Measurements from ENCODE around the gene DLGAP5. TPM values are rescaled to one million over a fixed set of nuclear protein-coding genes. Genes with fewer than 3 reads are reported as not detected.

The DLGAP5 gene
- total RNA-seq, 1 donor from 2014 or later = 8.8 TPM

DNA sequence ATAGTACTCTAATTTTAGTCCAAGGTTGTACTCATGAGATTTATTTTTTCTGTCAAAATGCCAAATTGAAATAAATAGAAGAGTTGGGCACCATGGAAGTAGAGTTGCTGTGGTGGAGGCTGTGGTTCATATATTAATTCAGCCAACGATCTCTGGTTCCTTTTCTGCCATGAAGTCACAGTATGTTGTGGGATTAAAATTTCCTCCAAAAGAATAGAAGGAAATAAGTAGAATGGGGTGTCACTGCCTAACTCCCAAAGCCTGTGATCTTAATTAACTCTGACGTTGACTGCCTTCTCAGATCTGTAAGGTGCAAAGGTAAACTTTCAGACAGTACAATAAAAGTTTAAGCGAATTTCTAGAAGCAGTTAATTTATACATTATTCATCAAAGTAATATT, 42.2 kb upstream of the DLGAP5 start:
- H3K4me1 Mint-ChIP-seq (ENCODE audit: low read depth) = no peaks in the 10 kb centered on the region
- H3K27ac Mint-ChIP-seq (ENCODE audit: unreplicated experiment) = no peak overlapping the region
- H3K4me3 Mint-ChIP-seq (ENCODE audit: unreplicated experiment) = no peak overlapping the region
- H3K27me3 Mint-ChIP-seq (ENCODE audit: low read depth) = peaks cover 48% of the 10 kb centered on the region
- DNase-seq (ENCODE audit: low spot score) = no peak
- TF ChIP-seq, protein P1, sequence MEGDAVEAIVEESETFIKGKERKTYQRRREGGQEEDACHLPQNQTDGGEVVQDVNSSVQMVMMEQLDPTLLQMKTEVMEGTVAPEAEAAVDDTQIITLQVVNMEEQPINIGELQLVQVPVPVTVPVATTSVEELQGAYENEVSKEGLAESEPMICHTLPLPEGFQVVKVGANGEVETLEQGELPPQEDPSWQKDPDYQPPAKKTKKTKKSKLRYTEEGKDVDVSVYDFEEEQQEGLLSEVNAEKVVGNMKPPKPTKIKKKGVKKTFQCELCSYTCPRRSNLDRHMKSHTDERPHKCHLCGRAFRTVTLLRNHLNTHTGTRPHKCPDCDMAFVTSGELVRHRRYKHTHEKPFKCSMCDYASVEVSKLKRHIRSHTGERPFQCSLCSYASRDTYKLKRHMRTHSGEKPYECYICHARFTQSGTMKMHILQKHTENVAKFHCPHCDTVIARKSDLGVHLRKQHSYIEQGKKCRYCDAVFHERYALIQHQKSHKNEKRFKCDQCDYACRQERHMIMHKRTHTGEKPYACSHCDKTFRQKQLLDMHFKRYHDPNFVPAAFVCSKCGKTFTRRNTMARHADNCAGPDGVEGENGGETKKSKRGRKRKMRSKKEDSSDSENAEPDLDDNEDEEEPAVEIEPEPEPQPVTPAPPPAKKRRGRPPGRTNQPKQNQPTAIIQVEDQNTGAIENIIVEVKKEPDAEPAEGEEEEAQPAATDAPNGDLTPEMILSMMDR (IDR thresholded peaks at IDR 0.05) = no peak
- H3K36me3 Mint-ChIP-seq (ENCODE audit: low read depth) = no peaks in the 10 kb centered on the region
- peaks cover 3% of the 10 kb centered on the region for H3K9me3 Mint-ChIP-seq (ENCODE audit: low read depth)

DNA sequence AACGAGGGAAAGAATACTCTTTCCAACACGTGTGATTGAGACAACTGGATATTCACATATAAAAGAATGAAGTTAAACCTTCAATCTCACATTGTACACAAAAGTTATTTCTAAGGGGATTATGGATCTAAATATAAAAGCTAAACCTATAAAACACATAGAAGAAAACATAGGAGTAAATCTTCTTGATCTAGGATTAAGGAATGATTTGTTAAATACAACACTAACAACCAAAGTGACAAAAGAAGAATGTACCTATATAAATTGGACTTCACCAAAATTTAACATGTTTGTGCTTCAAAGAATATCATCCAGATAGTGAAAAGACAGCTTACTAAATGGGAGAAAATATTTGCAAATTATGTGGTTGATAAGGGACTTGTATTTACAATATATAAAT, 36.9 kb upstream of the DLGAP5 start:
- no peak overlapping the region for H3K27ac Mint-ChIP-seq (ENCODE audit: unreplicated experiment)
- no peak for DNase-seq (ENCODE audit: low spot score)
- no peaks in the 10 kb centered on the region for H3K4me1 Mint-ChIP-seq (ENCODE audit: low read depth)
- peaks cover 26% of the 10 kb centered on the region for H3K27me3 Mint-ChIP-seq (ENCODE audit: low read depth)
- peaks cover 27% of the 10 kb centered on the region for H3K9me3 Mint-ChIP-seq (ENCODE audit: low read depth)
- no peaks in the 10 kb centered on the region for H3K36me3 Mint-ChIP-seq (ENCODE audit: low read depth)
- H3K4me3 Mint-ChIP-seq (ENCODE audit: unreplicated experiment) = no peak overlapping the region
- TF ChIP-seq, protein P1 (IDR thresholded peaks at IDR 0.05) = no peak

DNA sequence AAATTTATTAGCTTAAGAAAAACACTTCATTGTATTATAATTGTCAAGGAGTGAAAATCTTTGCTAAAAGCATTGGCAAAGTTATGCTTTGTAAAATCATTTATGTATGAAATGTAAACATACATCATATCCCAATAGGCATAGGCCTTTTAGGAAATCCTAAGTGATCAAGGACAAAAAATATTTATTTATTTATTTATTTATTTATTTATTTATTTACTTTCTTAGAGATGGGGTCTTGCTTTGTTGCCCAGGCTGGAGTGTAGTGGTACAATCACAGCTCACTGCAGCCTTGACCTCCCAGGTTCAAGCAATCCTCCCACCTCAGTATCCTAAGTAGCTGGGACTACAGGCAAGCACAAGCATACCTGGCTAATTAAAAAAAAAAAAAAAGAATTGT, 32.0 kb upstream of the DLGAP5 start:
- TF ChIP-seq, protein P1 (IDR thresholded peaks at IDR 0.05) = no peak
- DNase-seq (ENCODE audit: low spot score) = no peak
- Mint-ChIP-seq H3K27ac (ENCODE audit: unreplicated experiment) (no peak overlapping the region), H3K36me3 (ENCODE audit: low read depth) (no peaks in the 10 kb centered on the region), H3K4me1 (ENCODE audit: low read depth) (no peaks in the 10 kb centered on the region), H3K9me3 (ENCODE audit: low read depth) (peaks cover 23% of the 10 kb centered on the region), H3K4me3 (ENCODE audit: unreplicated experiment) (no peak overlapping the region), H3K27me3 (ENCODE audit: low read depth) (no peaks in the 10 kb centered on the region)

DNA sequence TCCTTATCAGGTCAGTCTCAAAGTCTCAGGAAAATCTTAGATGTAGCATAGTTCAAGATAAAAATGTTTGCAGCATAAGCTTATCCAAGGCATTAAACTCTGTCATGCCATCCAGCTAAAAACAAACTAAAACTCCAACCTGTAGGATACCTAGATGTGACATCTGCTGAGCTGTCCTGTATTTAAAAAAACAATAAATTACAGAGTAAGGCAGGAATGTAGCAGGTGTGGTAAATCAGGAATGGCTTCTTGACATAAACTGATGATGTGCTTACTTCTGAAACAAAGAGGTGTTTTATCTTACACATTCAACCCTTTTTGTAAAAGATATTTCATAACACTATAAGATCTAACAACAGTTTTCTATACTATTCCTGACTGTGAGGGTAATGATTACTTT, 30.6 kb upstream of the DLGAP5 start:
- Mint-ChIP-seq H3K4me3 (ENCODE audit: unreplicated experiment) (no peak overlapping the region), H3K27me3 (ENCODE audit: low read depth) (no peaks in the 10 kb centered on the region), H3K4me1 (ENCODE audit: low read depth) (no peaks in the 10 kb centered on the region), H3K36me3 (ENCODE audit: low read depth) (no peaks in the 10 kb centered on the region), H3K9me3 (ENCODE audit: low read depth) (peaks cover 12% of the 10 kb centered on the region), H3K27ac (ENCODE audit: unreplicated experiment) (no peak overlapping the region)
- DNase-seq (ENCODE audit: low spot score) = no peak
- TF ChIP-seq, protein P1 (IDR thresholded peaks at IDR 0.05) = no peak

DNA sequence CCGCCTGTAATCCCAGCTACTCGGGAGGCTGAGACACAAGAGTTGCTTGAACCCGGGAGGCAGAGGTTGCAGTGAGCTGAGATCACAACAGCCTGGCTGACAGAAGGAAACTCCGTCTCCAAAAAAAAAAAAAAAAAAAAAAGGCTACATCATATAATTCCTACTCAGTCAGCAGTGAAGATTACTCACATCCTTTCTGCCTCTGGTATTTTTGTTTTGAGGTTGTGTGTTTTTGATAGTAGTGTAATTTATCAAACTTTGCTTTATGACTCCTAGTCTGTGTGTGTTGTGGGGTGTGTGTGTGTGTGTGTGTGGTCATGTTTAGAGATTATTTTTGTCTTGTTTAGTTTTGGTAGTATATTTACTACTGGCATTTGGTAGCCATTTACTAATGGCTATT, 29.8 kb upstream of the DLGAP5 start:
- no peak overlapping the region for H3K4me3 Mint-ChIP-seq (ENCODE audit: unreplicated experiment)
- no peaks in the 10 kb centered on the region for H3K27me3 Mint-ChIP-seq (ENCODE audit: low read depth)
- H3K27ac Mint-ChIP-seq (ENCODE audit: unreplicated experiment) = no peak overlapping the region
- no peaks in the 10 kb centered on the region for H3K36me3 Mint-ChIP-seq (ENCODE audit: low read depth)
- TF ChIP-seq, protein P1 (IDR thresholded peaks at IDR 0.05) = no peak
- peaks cover 5% of the 10 kb centered on the region for H3K9me3 Mint-ChIP-seq (ENCODE audit: low read depth)
- H3K4me1 Mint-ChIP-seq (ENCODE audit: low read depth) = no peaks in the 10 kb centered on the region
- no peak for DNase-seq (ENCODE audit: low spot score)

Data from chondrocyte (in vitro differentiated cells).